ENCODE results near the gene TMPRSS4.

TMPRSS4 gene

DNA sequence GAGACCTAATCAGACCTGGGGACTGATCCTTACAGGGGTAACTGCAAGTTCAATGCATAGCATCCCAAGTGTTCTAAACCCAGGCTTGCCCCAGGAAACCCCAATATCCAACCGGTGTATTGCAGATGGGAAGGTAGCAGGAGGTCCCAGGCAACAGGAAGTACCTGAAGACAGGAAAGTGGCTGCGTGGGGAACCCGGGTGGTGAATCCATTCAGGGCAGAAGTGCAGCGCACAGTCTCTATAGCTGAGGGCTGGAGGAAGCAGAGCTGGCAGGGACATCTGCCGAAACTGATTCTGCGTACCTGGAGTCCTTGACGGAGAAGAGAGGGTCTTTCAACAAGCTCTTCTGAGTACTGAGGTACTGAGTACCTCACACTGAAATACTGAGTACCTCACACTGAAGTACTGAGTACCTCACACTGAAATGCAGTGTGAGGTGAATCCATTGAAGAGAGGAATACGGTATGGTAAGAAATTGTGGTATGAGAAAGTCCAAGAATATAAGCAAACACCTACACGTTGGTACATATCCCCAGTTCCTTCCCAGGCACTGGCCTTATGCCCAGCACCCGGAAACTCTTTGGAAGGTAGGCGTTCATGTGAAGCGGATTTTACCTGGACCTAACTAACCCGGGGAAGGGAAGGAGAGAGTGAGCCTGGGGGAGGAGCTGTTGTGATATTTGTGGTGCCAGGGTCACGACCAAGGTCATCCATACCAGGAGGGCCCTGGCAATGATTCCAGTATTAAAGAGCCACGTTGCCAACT lies 55.7 kb downstream of the TMPRSS4 start:
- TF ChIP-seq, protein P1, sequence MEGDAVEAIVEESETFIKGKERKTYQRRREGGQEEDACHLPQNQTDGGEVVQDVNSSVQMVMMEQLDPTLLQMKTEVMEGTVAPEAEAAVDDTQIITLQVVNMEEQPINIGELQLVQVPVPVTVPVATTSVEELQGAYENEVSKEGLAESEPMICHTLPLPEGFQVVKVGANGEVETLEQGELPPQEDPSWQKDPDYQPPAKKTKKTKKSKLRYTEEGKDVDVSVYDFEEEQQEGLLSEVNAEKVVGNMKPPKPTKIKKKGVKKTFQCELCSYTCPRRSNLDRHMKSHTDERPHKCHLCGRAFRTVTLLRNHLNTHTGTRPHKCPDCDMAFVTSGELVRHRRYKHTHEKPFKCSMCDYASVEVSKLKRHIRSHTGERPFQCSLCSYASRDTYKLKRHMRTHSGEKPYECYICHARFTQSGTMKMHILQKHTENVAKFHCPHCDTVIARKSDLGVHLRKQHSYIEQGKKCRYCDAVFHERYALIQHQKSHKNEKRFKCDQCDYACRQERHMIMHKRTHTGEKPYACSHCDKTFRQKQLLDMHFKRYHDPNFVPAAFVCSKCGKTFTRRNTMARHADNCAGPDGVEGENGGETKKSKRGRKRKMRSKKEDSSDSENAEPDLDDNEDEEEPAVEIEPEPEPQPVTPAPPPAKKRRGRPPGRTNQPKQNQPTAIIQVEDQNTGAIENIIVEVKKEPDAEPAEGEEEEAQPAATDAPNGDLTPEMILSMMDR (IDR thresholded peaks at IDR 0.05; ENCODE audit: low read depth, low read length) = no peak
- H3K36me3 ChIP-seq = no peaks in the 10 kb centered on the region
- DNase-seq = no peak
- H3K9me3 ChIP-seq (ENCODE audit: severe bottlenecking) = no peaks in the 10 kb centered on the region
- H3K4me3 ChIP-seq (ENCODE audit: low read depth, low read length) = no peak overlapping the region
- H3K27ac ChIP-seq = no peak overlapping the region
- H3K27me3 ChIP-seq (ENCODE audit: insufficient read depth, low read depth, severe bottlenecking) = no peaks in the 10 kb centered on the region

DNA sequence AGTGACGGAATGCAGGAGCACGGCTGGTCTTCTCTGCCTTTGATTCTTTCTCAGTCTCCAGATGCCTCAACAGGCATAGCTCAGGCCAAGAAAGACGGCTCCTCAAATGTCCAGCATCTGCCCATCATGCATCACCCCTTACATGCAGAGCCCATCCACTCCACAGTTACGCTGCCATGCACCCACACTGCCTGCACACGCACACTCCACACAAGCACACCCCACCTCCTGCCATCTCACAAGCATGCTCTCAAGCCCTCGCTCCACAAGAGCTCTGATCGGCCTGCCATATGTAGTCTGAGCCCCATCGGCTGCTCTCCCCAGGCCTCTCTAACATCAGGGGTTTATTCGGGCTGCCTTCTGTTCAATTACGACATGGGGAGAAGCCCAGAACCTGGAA lies 56.9 kb downstream of the TMPRSS4 start:
- no peaks in the 10 kb centered on the region for H3K27me3 ChIP-seq (ENCODE audit: insufficient read depth, low read depth, severe bottlenecking)
- H3K9me3 ChIP-seq (ENCODE audit: severe bottlenecking) = no peaks in the 10 kb centered on the region
- no peaks in the 10 kb centered on the region for H3K36me3 ChIP-seq
- no peak for DNase-seq
- TF ChIP-seq, protein P1 (IDR thresholded peaks at IDR 0.05; ENCODE audit: low read depth, low read length) = no peak
- H3K27ac ChIP-seq = no peak overlapping the region
- H3K4me3 ChIP-seq (ENCODE audit: low read depth, low read length) = no peak overlapping the region

DNA sequence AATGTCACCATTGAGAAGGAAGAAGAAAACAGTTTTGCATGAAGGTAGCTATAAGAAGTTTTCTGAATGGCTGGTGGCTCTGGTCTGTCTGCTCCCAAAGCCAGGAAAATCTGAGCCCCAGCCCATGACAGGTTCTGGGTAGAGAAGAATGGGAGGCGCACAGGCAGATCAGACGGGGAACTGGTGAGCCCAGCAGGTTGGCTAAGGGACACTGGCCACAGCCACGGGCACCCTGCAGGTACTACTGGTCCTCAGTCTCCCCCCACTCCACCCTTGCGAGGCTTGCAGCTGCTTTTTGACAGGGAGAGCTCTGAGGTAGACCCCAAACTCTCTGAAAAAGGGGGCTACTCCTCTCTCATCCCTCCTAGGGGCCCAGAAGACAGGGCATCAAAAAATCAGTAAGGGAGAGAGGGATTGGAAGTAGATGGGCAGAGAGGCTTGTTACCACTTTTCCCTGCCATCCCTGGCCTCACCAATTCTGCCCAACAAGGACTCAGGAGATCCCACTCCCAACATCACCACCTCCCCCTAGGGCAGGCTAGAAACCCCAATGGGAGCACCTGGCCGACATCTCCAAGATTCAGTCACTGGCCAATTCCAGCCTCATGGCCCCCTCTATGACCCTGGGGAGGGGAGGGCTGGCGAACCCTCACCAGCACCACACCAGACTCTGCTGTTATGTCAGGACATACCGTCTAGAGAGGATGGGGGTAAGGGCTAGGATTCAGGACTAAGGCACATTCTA lies 58.3 kb downstream of the TMPRSS4 start:
- no peaks in the 10 kb centered on the region for H3K36me3 ChIP-seq
- no peak overlapping the region for H3K4me3 ChIP-seq (ENCODE audit: low read depth, low read length)
- no peaks in the 10 kb centered on the region for H3K27me3 ChIP-seq (ENCODE audit: insufficient read depth, low read depth, severe bottlenecking)
- H3K9me3 ChIP-seq (ENCODE audit: severe bottlenecking) = no peaks in the 10 kb centered on the region
- no peak overlapping the region for H3K27ac ChIP-seq
- no peak for DNase-seq
- TF ChIP-seq, protein P1 (IDR thresholded peaks at IDR 0.05; ENCODE audit: low read depth, low read length) = no peak

DNA sequence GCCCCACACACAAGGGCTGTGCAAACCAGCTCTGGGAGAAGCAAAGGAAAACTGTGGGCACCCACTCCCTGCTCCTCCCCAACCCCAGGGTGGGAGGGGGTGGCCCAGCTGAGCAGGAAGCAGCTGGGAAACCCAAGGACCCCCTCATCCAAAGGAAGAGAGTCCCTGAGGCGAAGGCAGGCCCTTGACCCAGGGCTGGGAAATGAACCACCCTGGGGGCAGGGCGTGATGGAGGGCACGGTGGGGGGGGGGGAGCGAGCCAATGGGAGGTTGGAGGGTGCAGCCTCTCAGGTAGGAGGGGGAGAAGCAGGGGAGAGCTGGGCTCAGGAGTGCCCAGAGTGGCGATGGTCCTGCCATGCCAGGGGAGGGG lies 58.9 kb downstream of the TMPRSS4 start:
- Histone ChIP-seq H3K4me3 (ENCODE audit: low read depth, low read length) (no peak overlapping the region), H3K9me3 (ENCODE audit: severe bottlenecking) (no peaks in the 10 kb centered on the region), H3K27ac (no peak overlapping the region), H3K27me3 (ENCODE audit: insufficient read depth, low read depth, severe bottlenecking) (no peaks in the 10 kb centered on the region), H3K36me3 (no peaks in the 10 kb centered on the region)
- TF ChIP-seq, protein P1 (IDR thresholded peaks at IDR 0.05; ENCODE audit: low read depth, low read length) = no peak
- DNase-seq = no peak

DNA sequence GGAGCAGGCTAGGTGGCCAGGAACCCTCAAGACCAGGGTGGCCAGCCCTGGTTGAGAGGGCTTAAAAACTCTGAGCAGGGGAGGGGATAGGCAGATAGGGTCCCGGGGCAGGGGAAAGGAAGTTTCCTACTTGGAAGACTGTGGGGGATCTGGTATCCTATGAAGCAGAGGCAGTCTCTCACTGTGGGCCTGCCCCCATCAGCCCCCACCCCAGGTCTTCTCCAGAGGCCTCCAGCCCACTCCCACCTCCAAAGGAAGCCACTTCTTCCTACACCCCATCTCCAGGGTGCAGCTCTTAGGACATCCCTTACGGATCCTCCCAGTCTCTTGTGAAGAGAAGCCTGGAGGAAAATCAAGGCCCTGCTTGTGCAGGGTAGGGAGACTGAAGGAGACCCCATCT lies 59.5 kb downstream of the TMPRSS4 start:
- Histone ChIP-seq H3K4me3 (ENCODE audit: low read depth, low read length) (no peak overlapping the region), H3K27ac (no peak overlapping the region), H3K27me3 (ENCODE audit: insufficient read depth, low read depth, severe bottlenecking) (no peaks in the 10 kb centered on the region), H3K9me3 (ENCODE audit: severe bottlenecking) (no peaks in the 10 kb centered on the region), H3K36me3 (no peaks in the 10 kb centered on the region)
- no peak for DNase-seq
- TF ChIP-seq, protein P1 (IDR thresholded peaks at IDR 0.05; ENCODE audit: low read depth, low read length) = no peak

Data from WERI-Rb-1 (cell line).